GM19395 (cell line): ENCODE results near the gene MATN4.

Source experiments
- ATAC-seq: cut with Tn5 transposase; IDR thresholded peaks from one replicate; pipeline ENCODE4 v1.9.1; 2021; ENCODE audit warnings: mild to moderate bottlenecking, moderate library complexity; ENCODE audit not compliant: unreplicated experiment

Gene MATN4

DNA sequence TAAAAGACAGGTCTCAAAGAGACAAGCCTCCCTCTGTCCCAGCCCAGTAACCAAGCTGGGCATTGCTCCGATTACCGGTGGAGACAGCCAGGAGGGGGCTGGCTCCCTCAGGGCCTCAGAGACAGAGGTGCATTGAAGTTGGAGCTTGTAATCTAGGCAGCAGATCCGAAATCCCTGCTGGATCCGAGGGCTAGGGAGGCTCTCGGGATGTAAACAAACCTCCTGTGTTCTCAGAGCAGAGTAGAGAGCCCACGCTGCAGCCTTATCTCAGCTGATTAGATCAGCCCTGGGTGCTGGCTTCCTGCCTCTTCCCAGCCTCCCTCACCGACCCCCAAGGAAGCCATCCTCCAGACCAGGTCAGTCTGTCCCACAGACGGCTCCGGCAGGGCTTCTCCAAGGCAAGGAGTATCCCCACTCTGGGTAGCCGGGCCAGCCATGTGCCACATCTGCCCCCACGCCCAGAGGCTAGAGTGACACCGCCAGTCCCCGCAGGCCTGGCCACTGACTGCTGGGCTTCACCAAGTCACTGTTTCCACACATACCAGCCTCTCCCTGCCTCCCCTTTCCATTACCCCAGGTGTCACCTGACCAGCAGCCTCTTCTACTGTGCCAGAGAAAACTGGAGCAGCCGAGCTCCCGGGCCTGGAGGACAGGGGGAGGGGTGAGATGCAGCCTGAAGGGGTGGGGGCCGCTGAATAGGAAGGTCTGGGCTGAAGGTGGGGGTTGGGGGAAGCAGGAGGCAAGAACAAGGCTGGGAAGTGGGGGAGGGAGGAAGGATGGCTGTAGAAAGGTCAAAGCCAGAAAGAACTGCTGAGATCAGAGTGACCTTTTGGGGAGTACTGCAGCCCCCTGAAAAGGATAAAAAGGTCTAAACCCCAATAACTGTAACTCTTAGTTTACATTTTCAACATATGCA lies 34.1 kb upstream of the MATN4 start:
- ATAC-seq = no peak

DNA sequence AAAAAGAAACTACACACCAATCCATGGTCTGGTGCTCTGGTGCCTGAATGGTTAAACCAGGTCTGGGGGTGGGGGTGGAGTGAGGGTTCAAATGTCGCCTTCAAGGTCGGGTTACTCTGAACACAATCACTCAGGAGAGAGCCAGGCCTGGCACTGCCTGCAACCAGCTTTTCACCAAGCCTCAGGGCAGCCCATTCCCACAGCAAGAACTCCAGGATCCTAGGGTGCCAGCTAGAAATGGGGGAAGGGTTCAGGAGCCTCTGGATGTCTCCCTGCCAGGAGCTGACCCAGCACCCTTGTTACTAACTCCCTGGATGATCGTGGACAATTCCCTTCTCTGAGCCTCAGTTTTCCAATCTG lies 33.5 kb upstream of the MATN4 start:
- ATAC-seq = no peak

DNA sequence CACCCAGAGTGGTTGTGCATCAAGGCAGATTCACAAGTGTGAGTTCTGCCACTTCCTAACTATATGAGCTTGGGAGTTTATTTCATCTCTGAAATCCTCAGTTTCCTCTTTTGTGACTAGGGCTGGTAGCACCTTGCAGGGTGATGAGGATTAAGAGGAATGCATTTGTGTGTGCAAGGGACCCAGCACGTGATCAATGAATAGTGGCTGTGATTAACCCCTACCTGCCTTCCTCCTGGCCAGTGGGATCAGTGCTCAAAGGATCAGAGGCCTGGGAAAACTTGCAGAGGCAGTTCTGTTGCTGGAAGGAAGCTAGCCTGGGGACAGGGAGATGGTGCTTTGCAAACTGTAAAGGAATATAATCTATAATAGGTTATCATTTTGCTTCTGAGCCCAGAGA lies 32.9 kb upstream of the MATN4 start:
- ATAC-seq = no peak

DNA sequence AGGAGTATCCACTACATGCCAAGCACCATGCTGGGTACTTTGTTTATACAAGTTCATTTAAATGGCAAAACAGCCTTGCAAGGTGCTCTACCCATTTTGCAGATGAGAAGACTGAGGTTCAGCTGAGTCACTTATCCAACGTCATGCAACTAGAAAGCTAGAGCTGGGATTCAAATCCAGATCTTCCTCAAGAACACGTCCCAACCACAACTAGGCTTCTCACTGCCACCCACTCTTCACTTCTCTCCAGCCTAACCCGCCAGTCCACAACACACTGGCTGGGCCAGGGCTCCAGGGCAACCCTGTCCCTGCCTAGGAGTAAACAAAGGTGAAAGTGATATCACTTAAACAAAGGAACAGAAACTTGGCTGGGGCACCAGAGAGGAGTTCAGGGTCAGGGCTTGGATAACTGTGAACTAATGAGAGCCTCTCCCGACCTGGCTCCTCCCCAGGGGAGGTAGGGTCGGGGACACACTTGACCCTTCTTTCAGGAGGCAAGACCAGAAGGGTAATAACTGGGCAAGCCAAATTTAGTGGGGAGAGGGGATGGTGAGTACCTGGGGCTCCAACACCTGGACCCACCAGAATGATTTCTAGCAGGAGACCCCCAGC lies 32.2 kb upstream of the MATN4 start:
- ATAC-seq = no peak

DNA sequence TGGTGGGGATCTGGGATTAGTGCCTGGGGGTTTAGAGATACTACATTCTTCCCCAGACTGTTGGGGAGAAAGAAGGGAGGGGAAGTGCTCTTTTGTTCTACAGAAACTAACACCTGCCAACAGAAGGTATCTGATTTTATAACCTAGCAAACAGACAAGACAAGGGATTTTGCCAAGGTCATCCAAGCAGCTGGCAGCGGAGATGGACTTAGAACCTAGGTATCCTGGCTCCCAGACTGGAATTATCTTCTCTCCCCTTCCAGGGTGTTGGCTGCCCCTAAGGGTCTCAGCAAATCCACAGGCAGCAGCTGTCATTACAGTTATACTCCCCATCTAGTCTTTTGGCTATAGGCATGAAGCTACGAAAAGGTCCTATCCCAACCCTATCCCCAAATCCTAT lies 31.7 kb upstream of the MATN4 start:
- ATAC-seq = no peak

DNA sequence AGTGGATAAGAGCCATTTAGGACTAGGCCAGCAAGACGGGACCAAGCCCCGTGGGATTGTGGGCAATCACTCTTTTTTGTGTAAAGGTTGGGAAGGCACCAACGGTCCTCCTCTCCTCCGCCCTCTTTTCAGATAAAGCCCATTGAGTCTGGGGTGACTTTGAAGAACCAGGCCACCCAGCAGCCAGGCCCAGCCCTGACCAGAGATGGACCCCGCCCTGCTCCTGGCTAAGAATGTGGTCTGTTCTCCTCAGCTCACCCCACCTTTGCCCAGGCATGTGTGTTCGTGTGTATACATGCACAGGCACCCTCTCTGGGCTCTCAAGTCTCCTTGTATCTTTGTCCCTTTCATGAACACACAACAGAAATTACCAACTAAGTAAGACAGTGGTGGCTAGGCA lies 31.0 kb upstream of the MATN4 start:
- no peak for ATAC-seq

DNA sequence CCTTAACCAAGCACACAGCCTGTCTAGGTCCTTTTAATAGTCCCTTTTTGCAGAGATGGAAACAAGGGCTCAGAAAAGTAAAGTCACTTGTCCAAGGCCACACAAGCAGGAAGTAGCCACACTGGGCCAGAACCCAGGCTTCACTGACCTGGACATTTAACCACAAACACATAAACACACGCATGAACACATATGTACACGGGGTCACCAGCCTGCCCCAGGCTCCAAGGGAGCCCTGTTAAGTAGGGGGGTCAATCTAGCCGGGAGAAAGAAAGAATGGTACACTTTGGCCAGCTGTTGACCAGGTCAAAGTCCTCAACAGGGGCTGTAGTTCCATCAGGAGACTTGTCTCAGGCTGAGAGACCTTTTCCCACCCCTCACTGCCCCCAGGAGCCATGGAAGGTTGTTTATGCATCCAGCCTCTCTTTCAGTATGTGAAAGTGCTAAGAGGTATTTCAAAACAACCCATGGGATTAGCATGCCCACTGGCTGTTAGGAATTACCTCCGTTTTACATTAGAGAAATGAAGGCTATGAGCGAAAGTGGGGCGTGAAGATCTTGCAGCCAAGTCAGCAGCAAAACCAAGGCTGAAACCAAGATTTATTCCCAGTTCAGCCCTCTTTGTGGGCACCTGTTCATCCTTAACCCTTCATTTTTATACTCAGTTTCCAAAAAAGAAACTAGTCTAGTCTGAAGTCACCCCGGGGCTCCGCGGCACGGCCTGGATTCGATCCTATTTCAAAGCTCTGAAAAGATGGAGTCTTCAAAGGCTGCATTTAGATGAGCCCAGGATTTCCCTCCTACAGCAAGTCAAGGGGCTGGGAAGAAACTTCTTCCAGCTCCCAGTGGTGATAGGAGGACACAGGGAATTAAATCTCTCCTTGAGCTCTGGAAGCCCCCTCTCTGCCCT lies 30.3 kb upstream of the MATN4 start:
- no peak for ATAC-seq

DNA sequence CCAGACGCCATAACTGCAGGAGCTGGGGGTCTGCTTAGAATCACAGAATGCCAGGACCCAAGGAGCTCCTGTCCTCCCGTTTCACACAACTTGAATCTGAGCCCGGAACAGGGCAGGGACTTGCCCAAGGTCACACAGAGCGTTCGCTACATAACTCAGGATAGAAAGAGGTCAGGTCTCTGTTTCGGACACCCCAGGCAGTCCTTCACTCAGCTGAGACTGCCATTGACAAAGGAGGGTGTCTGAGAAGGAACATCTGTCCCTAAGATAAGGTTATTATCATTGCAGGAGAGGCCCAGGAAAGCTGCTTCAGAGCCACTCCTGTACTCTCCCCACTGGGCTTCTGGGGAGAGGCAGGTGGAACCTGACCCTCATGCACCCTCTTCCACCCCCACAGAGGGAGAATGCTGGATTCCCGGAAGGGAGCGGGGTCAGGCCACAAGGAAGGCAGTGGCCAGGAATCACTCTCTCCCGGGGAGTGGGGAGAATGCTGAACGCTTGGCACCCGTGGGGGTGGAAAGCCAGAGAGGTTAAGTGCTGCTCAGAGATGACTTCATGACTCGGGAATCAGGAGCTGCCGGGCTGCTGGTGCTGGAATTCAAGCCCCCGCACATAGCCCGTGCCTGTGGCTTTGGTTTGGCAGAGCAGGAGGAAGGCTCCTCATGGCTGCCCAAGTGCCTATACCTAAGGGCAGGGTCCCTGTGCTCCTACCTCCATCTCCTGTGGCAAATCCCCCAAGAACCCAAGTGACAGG lies 29.4 kb upstream of the MATN4 start:
- ATAC-seq = no peak

DNA sequence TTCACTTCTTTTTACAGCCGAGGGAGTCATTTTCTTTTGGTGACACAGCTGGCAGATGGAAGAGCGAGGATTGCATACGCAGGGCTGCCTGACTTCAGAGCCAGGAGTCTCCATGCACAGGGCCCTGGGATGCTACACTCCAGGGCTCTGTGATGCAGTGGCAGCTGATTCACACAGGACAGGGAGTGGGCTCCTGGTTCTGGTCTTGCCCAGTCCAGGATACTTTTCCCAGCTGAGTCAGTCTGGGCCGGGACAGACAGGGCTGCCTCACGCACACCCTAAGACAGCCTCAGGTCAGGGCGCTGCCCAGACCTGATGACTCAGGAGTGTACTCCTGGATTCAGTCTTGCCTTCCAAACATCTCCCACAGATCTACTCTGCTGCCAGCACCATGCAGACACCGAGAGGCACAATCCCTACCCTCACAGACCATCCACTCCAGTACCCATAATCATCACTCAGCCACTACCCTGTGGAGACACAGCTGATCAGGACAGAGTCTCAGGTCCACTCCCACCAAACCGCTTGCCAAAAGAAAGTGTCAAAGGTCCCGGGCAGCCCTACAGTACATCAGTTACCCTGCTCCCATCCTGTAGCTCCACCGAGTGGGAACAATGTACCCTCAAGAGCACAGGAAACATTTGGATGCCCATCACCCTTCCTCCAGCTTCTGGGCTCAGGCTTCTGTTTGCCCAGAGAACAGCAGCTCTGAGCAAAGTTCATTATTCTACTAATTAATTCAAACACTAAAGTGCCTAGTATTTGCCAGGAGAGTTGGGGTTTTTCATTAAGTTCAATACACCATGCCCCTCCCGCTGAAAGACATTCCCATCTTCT lies 28.6 kb upstream of the MATN4 start:
- no peak for ATAC-seq

DNA sequence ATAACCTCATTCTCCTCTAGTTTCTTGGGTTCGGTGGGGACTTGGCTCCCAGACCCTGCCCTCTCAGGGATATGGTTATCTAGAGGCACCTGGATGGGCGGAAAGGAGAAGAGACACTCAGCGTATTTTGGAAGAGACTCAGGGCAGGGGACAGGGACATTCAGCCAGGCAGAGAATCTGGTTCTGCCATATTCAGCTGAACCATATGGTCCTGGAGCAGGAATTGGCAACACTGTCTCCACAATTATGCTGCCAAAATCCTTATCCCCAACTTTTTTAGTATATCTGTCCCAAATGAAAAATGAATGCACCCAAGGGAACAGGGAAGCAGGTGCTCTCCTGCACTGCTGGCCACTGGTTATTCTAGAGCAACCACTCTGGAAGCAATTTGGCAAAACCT lies 22.4 kb upstream of the MATN4 start:
- no peak for ATAC-seq

DNA sequence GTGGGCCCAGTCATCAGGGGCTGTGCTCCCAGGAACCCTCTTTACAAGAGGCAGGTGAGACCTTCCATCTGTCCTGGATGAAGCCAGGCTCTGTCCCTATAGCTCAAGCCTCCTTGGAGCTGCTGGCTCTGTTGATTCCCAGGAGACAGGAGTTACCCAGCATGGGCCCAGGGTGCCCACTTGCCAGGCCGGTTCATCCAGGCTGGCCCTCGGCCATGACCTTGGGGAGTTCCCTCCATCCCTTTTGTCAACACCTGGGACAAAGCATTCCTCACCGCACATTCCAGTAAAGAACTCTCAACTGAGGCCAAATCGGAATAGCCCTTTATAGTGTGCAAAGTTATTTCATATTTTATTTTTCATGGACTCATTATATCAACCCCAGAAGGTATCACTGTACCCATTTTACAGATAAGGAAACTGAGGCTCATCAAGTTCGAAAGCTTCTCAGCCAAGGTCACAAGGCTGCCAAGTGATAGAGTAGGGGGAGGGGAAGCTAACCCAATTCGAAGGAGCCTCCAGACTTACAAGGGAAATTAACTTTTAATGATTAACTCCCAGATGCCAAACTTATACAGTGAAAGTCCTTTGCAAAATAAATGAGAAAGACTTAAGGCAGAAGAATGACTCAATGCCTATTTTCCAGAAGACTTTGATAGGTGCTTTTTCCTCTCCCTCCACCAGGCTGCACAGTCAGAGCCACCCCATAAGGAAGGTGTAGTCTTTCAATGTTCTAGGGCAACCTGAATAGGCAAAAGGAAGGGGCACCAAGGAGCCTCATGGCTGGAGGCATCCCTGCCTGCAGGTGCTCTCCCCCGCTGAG lies 21.6 kb upstream of the MATN4 start:
- ATAC-seq = no peak

DNA sequence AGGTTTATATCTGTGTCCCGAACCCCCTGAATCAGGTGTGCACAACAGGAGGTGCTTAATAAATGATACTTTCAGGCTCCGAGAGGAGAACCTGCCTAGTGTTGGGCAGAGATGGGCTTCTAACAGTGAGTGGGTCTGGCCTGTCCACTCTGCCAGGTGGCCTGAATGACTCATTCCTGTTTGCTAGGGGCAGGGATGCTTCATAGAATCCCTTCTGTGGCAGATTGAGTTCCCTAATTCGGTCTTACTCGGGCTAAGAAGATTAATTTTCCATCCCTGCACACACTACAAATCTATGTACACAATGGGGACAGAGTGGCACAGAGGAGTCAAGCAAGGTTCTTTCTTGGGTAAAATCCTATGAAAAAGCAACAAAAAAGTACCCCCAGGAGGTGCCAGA lies 20.4 kb upstream of the MATN4 start:
- ATAC-seq = no peak

DNA sequence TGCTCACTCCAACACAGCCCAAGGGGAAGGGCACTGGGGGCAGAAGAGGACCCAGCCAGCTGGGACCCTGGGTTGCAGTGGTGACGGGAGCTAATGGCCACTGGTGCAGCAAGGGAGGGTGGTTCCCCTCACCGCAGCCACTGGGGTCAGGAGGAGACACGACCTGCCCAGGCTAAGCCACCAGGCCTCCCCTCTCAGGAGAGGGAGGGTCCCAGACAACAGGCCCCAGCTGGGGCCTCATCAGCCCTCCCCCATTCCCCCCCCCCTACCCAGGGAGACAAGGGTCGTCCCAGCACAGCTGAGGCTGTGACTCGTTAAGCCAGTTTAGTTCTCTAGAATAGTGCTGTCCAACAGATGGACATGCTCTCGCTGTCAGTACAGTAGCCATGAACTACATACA lies 17.3 kb upstream of the MATN4 start:
- ATAC-seq = no peak

DNA sequence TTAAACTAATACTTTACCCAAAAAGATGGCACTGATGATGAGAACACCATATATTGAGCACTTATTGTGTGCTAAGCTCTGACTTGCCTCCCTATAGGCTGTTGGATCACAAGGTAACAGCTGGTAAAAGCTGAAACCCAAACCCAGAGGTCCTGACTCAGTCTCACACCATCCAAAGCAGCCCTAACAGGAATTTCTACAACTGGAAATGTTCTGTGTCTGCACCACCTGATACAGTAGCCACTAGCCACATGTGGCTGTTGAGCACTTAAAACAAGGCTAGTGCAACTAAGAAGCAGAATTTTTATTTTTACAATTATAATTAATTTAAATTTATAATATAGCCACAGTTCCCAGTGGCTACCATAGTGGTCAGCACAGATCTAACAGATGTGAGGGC lies 15.6 kb upstream of the MATN4 start:
- ATAC-seq = no peak

DNA sequence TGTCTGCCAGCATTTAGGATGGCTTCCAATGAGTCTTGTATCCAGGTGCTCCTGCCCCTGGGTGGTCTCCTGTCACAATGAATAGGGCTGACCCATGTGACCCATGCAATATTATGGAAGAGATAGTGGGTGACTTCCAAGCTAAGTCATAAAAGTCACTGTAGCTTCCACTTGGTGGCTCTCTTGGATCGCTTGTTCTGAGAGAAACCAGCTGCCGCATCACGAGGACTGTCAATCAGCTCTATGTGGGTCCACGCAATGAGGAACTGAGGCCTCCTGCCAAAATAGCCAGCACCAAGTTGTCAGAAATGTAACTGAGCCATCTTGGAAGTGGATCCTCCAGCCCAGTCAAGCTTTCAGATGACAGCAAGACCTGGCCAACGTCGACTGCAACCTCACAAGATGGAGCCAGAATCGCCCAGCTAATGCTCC lies 14.9 kb upstream of the MATN4 start:
- ATAC-seq = no peak

DNA sequence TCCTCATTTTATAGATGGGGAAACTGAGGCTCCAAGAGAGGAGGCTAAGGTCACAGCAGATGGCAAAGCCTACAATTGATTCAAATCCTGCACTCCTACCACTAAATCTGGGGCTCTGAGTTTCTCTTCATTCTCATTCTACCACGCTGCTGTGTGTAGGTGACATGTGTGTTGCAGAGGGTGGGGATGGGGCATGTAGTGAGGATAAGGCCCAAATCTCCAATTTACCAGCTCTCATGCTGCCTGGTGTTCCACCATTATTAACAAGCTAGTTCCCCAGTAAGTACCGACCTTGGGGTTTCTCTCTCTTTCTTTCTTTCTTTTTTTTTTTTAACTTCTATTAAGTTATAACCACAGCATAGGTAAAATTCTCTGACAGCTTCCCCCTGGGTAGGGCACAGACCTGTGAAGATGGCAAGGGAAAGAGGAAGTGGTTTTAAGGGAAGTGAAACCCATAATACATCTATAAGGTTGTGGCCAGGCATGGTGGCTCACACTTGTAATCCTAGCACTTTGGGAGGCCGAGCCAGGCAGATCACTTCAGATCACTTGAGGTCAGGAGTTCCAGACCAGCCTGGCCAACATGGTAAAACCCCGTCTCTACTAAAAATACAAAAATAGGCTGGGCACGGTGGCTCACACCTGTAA lies 13.0 kb upstream of the MATN4 start:
- ATAC-seq = peak; percentile 73

DNA sequence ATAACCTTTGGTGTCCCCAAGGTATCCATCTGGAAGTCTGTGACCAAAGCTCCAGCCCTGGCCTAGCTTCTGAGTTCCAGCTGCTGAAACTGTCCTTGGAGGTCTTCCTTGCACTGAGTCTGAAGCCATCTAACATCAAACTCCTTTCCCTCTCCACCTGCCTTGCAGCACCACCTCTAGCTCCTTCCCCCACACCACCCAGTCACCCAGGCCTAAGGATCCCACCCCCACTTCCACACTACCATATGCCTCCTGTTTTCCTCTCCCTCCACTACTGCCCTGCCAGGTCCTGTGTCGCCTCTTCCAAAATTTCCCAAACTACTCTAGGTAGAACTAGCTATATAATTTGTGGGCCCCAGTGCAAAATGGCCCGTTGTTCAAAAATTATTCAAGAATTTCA lies 10.8 kb upstream of the MATN4 start:
- ATAC-seq = no peak

DNA sequence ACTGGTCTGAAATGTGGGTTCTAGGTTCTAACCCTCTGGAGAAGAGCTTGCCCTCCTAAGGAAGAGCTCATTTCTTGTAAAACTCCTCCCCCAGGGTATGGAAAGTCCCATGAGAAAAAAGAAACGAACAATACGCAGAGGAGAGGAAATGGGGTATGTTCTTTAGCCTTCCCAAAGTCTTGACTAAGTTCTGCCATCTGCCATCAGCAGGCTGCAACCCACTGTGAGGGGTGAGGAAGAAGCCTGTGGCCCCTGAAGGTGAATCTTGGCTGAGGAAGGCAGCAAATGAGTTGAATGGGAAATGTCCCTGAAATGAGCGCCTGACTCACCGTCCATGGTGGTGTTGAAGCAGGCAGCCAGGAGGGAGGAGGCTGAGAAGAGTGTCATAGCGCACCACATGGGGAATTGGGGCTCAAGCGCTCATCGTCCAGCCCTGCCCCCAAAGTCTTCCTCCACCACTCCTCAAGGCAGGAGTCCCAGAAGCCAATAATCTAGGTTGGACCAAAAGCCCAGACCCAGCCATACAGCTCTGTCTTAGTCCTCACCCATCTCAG lies 10.4 kb upstream of the MATN4 start:
- ATAC-seq = no peak
